ENCODE measurements around the gene HGS. TPM values are rescaled to one million over a fixed set of nuclear protein-coding genes. Genes with fewer than 3 reads are reported as not detected.
A peak's percentile ranks its signal among the peaks of the same experiment; 100 is the strongest.
"Not testable (repeated sequence)": the region's sequence is repeated elsewhere in the genome, so short reads cannot be mapped to it uniquely, and the experiment has no call there.

HGS gene

GRCh38 chr17:81735264-81736102 is 51.7 kb downstream of the HGS start:
- no peak overlapping the region for H3K9ac ChIP-seq (ENCODE audit: low read depth, low read length)
- no peaks in the 10 kb centered on the region for H3K36me3 ChIP-seq (ENCODE audit: insufficient read depth, low read length)
- no peaks in the 10 kb centered on the region for H3K9me3 ChIP-seq (replicated peaks; ENCODE audit: low read length)
- peak overlapping the region; percentile 69 for H3K4me2 ChIP-seq (ENCODE audit: low read length)
- H3K27me3 ChIP-seq (ENCODE audit: control insufficient read depth, insufficient read depth, low read length), result peaks cover under 1% of the 10 kb centered on the region
- peaks cover 31% of the 10 kb centered on the region for H3K4me1 ChIP-seq (ENCODE audit: control insufficient read depth, insufficient read depth, low read length)
- peak overlapping the region; percentile 39 for H3K4me3 ChIP-seq (ENCODE audit: low read length)

GRCh38 chr17:81737947-81738800 is 54.4 kb downstream of the HGS start:
- no peak overlapping the region for H3K4me3 ChIP-seq (ENCODE audit: low read length)
- H3K36me3 ChIP-seq (ENCODE audit: insufficient read depth, low read length), result no peaks in the 10 kb centered on the region
- H3K4me2 ChIP-seq (ENCODE audit: low read length), result no peak overlapping the region
- H3K27me3 ChIP-seq (ENCODE audit: control insufficient read depth, insufficient read depth, low read length), result peaks cover 16% of the 10 kb centered on the region
- H3K9me3 ChIP-seq (replicated peaks; ENCODE audit: low read length), result no peaks in the 10 kb centered on the region
- H3K9ac ChIP-seq (ENCODE audit: low read depth, low read length), result no peak overlapping the region
- H3K4me1 ChIP-seq (ENCODE audit: control insufficient read depth, insufficient read depth, low read length), result peaks cover 17% of the 10 kb centered on the region

- H3K9me3 ChIP-seq (replicated peaks; ENCODE audit: low read length), result no peaks in the 10 kb centered on the region
- H3K4me2 ChIP-seq (ENCODE audit: low read length), result no peak overlapping the region
- no peak overlapping the region for H3K4me3 ChIP-seq (ENCODE audit: low read length)
- H3K27me3 ChIP-seq (ENCODE audit: control insufficient read depth, insufficient read depth, low read length), result peaks cover 16% of the 10 kb centered on the region
- H3K4me1 ChIP-seq (ENCODE audit: control insufficient read depth, insufficient read depth, low read length), result peaks cover 16% of the 10 kb centered on the region
- H3K36me3 ChIP-seq (ENCODE audit: insufficient read depth, low read length), result no peaks in the 10 kb centered on the region
- H3K9ac ChIP-seq (ENCODE audit: low read depth, low read length), result no peak overlapping the region
Measured at GRCh38 chr17:81738801-81739393, 55.1 kb downstream of the HGS start.

GRCh38 chr17:81739593-81739992 is 55.8 kb downstream of the HGS start:
- not testable (repeated sequence) for H3K9me3 ChIP-seq (replicated peaks; ENCODE audit: low read length); H3K36me3 ChIP-seq (ENCODE audit: insufficient read depth, low read length); H3K9ac ChIP-seq (ENCODE audit: low read depth, low read length); H3K4me3 ChIP-seq (ENCODE audit: low read length); H3K4me2 ChIP-seq (ENCODE audit: low read length)
- Histone ChIP-seq H3K4me1 (ENCODE audit: control insufficient read depth, insufficient read depth, low read length) (peaks cover 10% of the 10 kb centered on the region), H3K27me3 (ENCODE audit: control insufficient read depth, insufficient read depth, low read length) (peaks cover 16% of the 10 kb centered on the region)

GRCh38 chr17:81740395-81740961 is 56.7 kb downstream of the HGS start:
- no peak overlapping the region for H3K9ac ChIP-seq (ENCODE audit: low read depth, low read length)
- H3K36me3 ChIP-seq (ENCODE audit: insufficient read depth, low read length), result no peaks in the 10 kb centered on the region
- H3K4me3 ChIP-seq (ENCODE audit: low read length), result no peak overlapping the region
- H3K27me3 ChIP-seq (ENCODE audit: control insufficient read depth, insufficient read depth, low read length), result peaks cover 16% of the 10 kb centered on the region
- no peak overlapping the region for H3K4me2 ChIP-seq (ENCODE audit: low read length)
- H3K9me3 ChIP-seq (replicated peaks; ENCODE audit: low read length), result no peaks in the 10 kb centered on the region
- peaks cover 6% of the 10 kb centered on the region for H3K4me1 ChIP-seq (ENCODE audit: control insufficient read depth, insufficient read depth, low read length)

GRCh38 chr17:81741049-81741593 is 57.3 kb downstream of the HGS start:
- peaks cover 16% of the 10 kb centered on the region for H3K27me3 ChIP-seq (ENCODE audit: control insufficient read depth, insufficient read depth, low read length)
- no peak overlapping the region for H3K4me3 ChIP-seq (ENCODE audit: low read length)
- H3K4me2 ChIP-seq (ENCODE audit: low read length), result no peak overlapping the region
- H3K36me3 ChIP-seq (ENCODE audit: insufficient read depth, low read length), result no peaks in the 10 kb centered on the region
- H3K4me1 ChIP-seq (ENCODE audit: control insufficient read depth, insufficient read depth, low read length), result peaks cover under 1% of the 10 kb centered on the region
- no peaks in the 10 kb centered on the region for H3K9me3 ChIP-seq (replicated peaks; ENCODE audit: low read length)
- H3K9ac ChIP-seq (ENCODE audit: low read depth, low read length), result no peak overlapping the region

GRCh38 chr17:81741594-81742452 is 58.0 kb downstream of the HGS start:
- H3K4me3 ChIP-seq (ENCODE audit: low read length), result no peak overlapping the region
- H3K9me3 ChIP-seq (replicated peaks; ENCODE audit: low read length), result no peaks in the 10 kb centered on the region
- H3K36me3 ChIP-seq (ENCODE audit: insufficient read depth, low read length), result no peaks in the 10 kb centered on the region
- no peaks in the 10 kb centered on the region for H3K4me1 ChIP-seq (ENCODE audit: control insufficient read depth, insufficient read depth, low read length)
- H3K9ac ChIP-seq (ENCODE audit: low read depth, low read length), result no peak overlapping the region
- peaks cover 16% of the 10 kb centered on the region for H3K27me3 ChIP-seq (ENCODE audit: control insufficient read depth, insufficient read depth, low read length)
- no peak overlapping the region for H3K4me2 ChIP-seq (ENCODE audit: low read length)

Small RNA genes within 50 kb of the gene (small RNA-seq; reads per million reads assigned to genes)
- not detected for gene MIR6786

Measured in skeletal muscle satellite cell (primary cell).